Mammary epithelial cell (primary cell): ENCODE data around the gene NGDN.

Experiments used
- CTCF ChIP-seq, 2 donors: IDR thresholded peaks in 1 of 2; conservative IDR thresholded peaks in 1 of 2; 2 replicates each; pipeline ENCODE4 v1.5.1; 2011 to 2012; ENCODE audit warnings: inconsistent platforms in 2 of 2, low read length in 2 of 2, mild to moderate bottlenecking in 2 of 2, control low read depth in 1 of 2, low read depth in 1 of 2; ENCODE audit not compliant: insufficient read depth in 1 of 2; ENCODE audit errors: extremely low read depth in 1 of 2
- EZH2 ChIP-seq: IDR thresholded peaks from 2 replicates; pipeline ENCODE4 v1.6.1; 2012; ENCODE audit warnings: low read length, inconsistent platforms, borderline replicate concordance

GRCh38 chr14:23517650-23518326 lies 48.3 kb downstream of the NGDN start:
- no peak for TF ChIP-seq CTCF (conservative IDR thresholded peaks at IDR 0.05 in 1 of 2, IDR thresholded peaks at IDR 0.05 in 1 of 2; ENCODE audit: extremely low read depth in 1 of 2, insufficient read depth in 1 of 2, low read depth in 1 of 2, low read length in 2 of 2)
- TF ChIP-seq EZH2 = no peak
